ENCODE data around the gene ZNF92. TPM values are rescaled to one million over a fixed set of nuclear protein-coding genes. Genes with fewer than 3 reads are reported as not detected.

ZNF92 gene
- total RNA-seq, 3 donors from 2014 or later (not counting 1 experiment from before 2014, with no cell fraction given), result 28.5 to 35.0 (median 33.7) TPM

DNA sequence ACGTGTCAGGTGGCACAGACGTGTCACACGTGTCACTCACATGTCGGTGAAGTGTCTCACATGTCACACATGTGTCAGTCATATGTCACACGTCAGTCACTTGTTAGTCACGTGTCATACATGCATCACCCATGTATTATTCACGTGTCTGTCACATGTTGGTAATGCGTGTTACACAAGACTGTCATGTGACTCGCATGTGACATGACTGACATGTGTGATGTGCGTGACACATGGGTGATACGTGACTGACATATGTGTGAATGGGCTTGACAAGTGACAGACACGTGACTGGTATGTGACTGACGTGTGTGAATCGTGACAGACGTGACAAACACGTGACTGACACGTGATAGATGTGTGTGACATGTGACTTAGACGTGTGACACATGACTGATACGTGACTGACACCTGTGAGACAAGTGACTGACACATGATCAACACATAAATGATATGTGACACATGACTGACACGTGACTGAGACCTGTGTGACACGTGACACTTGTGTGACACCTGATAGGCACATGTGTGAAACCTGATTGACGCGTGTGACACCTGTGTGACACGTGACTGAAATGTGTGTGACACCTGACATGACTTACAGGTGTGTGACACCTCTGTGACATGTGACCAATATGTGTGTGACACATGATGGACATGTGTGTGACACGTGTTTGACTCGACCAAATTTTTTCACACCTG is 56.1 kb downstream of the ZNF92 start:
- Histone ChIP-seq H3K27me3 (ENCODE audit: control insufficient read depth, insufficient read depth, low read length) (no peaks in the 10 kb centered on the region), H3K4me1 (ENCODE audit: control insufficient read depth, insufficient read depth, low read length) (no peaks in the 10 kb centered on the region), H3K36me3 (ENCODE audit: control insufficient read depth, insufficient read depth, low read length) (no peaks in the 10 kb centered on the region), H3K9me3 (ENCODE audit: control insufficient read depth, insufficient read depth, low read length) (peaks cover 7% of the 10 kb centered on the region), H3K4me3 (ENCODE audit: low read length) (no peak overlapping the region), H3K27ac (ENCODE audit: low read length) (no peak overlapping the region)
- no peak overlapping the region for H3K4me3 Mint-ChIP-seq
- DNase-seq (no peak), ATAC-seq (peak in 1 of 3 donors; percentile 48)
- intact Hi-C loops (cut with micrococcal nuclease), result no loop called here
- no peak overlapping the region for H3K27ac Mint-ChIP-seq
- H3K9me3 Mint-ChIP-seq, result peaks cover 13 to 14% of the 10 kb centered on the region in 2 donors
- H3K27me3 Mint-ChIP-seq (ENCODE audit: low read depth in 2 of 2), result peaks cover 4 to 28% of the 10 kb centered on the region in 2 donors
- H3K4me1 Mint-ChIP-seq, result peaks cover 6 to 12% of the 10 kb centered on the region in 2 donors
- TF ChIP-seq, protein P1, sequence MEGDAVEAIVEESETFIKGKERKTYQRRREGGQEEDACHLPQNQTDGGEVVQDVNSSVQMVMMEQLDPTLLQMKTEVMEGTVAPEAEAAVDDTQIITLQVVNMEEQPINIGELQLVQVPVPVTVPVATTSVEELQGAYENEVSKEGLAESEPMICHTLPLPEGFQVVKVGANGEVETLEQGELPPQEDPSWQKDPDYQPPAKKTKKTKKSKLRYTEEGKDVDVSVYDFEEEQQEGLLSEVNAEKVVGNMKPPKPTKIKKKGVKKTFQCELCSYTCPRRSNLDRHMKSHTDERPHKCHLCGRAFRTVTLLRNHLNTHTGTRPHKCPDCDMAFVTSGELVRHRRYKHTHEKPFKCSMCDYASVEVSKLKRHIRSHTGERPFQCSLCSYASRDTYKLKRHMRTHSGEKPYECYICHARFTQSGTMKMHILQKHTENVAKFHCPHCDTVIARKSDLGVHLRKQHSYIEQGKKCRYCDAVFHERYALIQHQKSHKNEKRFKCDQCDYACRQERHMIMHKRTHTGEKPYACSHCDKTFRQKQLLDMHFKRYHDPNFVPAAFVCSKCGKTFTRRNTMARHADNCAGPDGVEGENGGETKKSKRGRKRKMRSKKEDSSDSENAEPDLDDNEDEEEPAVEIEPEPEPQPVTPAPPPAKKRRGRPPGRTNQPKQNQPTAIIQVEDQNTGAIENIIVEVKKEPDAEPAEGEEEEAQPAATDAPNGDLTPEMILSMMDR (IDR thresholded peaks at IDR 0.05), result no peak
- 74% methylated on average over 26 of the region's 26 CpGs for WGBS (ENCODE audit: insufficient coverage)
- peaks cover 35% of the 10 kb centered on the region for H3K36me3 Mint-ChIP-seq

DNA sequence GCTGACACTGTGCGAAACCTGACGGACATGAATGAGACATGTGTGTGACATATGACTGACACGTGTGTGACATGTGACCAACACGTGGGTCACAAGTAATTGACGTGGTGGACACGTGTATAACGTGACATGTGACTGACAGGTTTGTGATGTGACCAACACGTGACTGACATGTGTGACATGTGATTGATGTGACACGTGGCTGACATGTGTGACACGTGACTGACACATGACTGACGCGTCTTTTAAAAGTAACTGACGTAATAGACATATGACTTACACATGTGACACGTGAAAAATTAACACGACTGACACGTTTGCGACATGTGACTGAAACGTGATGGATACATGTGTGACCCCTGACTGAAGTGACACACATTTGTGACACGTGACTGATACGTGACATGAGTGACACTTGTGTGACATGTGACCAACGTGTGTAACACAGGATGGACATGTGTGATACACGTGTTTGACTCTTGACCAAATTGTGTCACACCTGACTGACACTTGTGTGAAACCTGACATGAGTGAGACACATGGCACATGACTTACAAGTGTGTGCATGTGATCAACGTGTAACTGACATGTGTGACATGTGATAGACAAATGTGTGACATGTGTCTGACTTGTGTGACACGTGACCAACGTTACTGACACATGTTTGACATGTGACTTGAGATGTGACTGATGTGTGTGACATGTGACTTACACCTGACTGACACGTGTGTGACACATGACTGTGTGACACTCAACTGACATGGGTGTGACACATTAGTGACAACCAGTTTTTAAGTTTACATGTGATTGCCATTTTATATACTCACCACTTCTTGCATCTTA is 56.9 kb downstream of the ZNF92 start:
- Histone ChIP-seq H3K9me3 (ENCODE audit: control insufficient read depth, insufficient read depth, low read length) (peaks cover 7% of the 10 kb centered on the region), H3K27me3 (ENCODE audit: control insufficient read depth, insufficient read depth, low read length) (no peaks in the 10 kb centered on the region), H3K4me1 (ENCODE audit: control insufficient read depth, insufficient read depth, low read length) (no peaks in the 10 kb centered on the region), H3K4me3 (ENCODE audit: low read length) (no peak overlapping the region), H3K27ac (ENCODE audit: low read length) (no peak overlapping the region), H3K36me3 (ENCODE audit: control insufficient read depth, insufficient read depth, low read length) (no peaks in the 10 kb centered on the region)
- Mint-ChIP-seq H3K9me3 (peaks cover 8 to 10% of the 10 kb centered on the region in 2 donors), H3K27ac (no peak overlapping the region), H3K27me3 (ENCODE audit: low read depth in 2 of 2) (peaks cover 2 to 23% of the 10 kb centered on the region in 2 donors), H3K4me1 (peaks cover 6 to 12% of the 10 kb centered on the region in 2 donors), H3K4me3 (no peak overlapping the region), H3K36me3 (peaks cover 28% of the 10 kb centered on the region)
- TF ChIP-seq, protein P1 (IDR thresholded peaks at IDR 0.05), result no peak
- intact Hi-C loops (cut with micrococcal nuclease), result no loop called here
- ATAC-seq (peak in 1 of 3 donors; percentile 49), DNase-seq (peak in 1 of 2 donors; percentile 9)
- 79% methylated on average over 26 of the region's 26 CpGs for WGBS (ENCODE audit: insufficient coverage)

DNA sequence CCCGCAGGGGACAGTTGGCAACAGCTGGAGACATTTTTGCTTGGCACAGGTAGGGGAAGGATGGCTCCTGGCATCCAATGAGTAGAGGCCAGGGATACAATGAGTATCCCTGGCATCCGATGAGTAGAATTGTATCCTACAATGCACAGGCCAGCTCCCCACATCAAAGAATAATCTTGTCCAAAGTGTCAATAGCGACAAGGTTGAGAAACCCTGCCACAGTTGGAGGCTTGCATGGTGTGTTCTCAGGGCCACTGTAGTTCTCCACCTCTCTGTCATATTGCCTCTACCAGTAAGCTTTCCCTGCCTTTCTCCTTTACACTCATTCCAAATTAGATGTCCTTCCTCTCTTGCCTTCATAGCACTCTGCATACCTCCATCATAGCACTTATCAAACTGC is 60.7 kb downstream of the ZNF92 start:
- intact Hi-C loops (cut with micrococcal nuclease), result no loop called here
- 61% methylated on average over 3 of the region's 3 CpGs for WGBS (ENCODE audit: insufficient coverage)
- TF ChIP-seq, protein P1 (IDR thresholded peaks at IDR 0.05), result no peak
- H3K36me3 ChIP-seq (ENCODE audit: control insufficient read depth, insufficient read depth, low read length), result no peaks in the 10 kb centered on the region
- H3K27ac ChIP-seq (ENCODE audit: low read length), result no peak overlapping the region
- peaks cover 7% of the 10 kb centered on the region for H3K9me3 ChIP-seq (ENCODE audit: control insufficient read depth, insufficient read depth, low read length)
- ATAC-seq, result no peak
- peaks cover under 1% of the 10 kb centered on the region in 2 donors for H3K9me3 Mint-ChIP-seq
- H3K4me1 Mint-ChIP-seq, result peaks cover 6 to 8% of the 10 kb centered on the region in 2 donors
- peaks cover 0 to 5% of the 10 kb centered on the region in 2 donors for H3K27me3 Mint-ChIP-seq (ENCODE audit: low read depth in 2 of 2)
- no peak overlapping the region for H3K4me3 Mint-ChIP-seq
- no peak overlapping the region for H3K4me3 ChIP-seq (ENCODE audit: low read length)
- no peaks in the 10 kb centered on the region for H3K27me3 ChIP-seq (ENCODE audit: control insufficient read depth, insufficient read depth, low read length)
- DNase-seq, result no peak
- no peaks in the 10 kb centered on the region for H3K36me3 Mint-ChIP-seq
- no peaks in the 10 kb centered on the region for H3K4me1 ChIP-seq (ENCODE audit: control insufficient read depth, insufficient read depth, low read length)
- no peak overlapping the region for H3K27ac Mint-ChIP-seq
